ENCODE results near the gene ARMC9. TPM values are rescaled to one million over a fixed set of nuclear protein-coding genes. Genes with fewer than 3 reads are reported as not detected.

ARMC9 gene
- total RNA-seq, 2 experiments from 2014 or later: 2.3 to 2.5 TPM

DNA sequence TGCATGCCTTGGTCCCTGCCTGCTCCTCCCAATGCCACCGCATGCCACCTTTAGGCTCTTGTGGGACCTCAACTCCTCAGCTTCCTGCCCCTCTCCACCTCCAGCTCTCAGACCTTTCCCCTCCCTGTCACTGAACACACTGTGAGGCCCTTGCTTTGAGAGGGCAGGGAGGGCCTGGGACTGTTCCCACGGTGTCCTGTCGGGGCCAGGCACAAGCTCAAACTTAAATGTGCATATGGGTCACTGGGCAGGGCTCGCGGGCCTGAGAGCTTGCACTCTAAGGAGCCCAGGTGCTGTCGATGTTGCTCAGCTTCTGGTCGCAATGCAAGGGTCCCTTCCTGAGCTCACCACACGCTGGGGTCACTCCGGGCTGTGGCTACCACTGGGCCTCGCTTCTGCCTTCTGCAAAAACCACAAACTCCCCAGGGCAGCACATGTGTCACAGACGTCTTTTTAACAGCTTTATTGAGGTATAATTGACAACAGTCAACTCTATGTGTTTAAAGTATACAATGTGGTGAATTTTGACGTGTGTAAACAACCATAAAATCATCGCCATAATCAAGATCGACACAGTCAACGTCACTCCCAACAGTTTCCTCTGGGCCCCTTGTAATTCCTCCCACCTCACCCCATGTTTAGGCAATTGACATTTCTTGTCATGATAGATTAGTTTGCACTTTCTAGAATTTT, 185.1 kb downstream of the ARMC9 start:
- Mint-ChIP-seq H3K27ac (no peak overlapping the region), H3K4me1 (no peaks in the 10 kb centered on the region), H3K36me3 (ENCODE audit: low read depth) (no peaks in the 10 kb centered on the region), H3K4me3 (no peak overlapping the region), H3K27me3 (no peaks in the 10 kb centered on the region), H3K9me3 (ENCODE audit: low read depth) (peaks cover 4% of the 10 kb centered on the region)
- ATAC-seq: no peak
- DNase-seq: no peak
- CTCF ChIA-PET: no interaction called here
- intact Hi-C loops (cut with DNase I, micrococcal nuclease): no loop called here
- POLR2A ChIA-PET: no interaction called here

DNA sequence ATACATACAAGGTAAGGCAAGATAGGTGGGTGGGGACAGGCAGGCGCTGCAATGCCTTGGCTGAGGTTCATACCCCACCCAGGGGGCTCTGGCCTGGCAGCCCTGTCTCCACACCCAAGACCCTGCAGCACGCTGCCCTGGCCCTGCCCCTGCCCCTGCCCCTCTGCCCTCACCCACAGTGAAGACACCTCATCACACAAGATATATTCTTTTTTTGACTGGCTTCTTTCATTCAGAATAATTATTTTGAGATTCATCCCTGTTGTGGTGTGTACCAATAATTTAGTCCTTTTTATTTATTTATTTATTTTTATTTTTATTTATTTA, 185.6 kb downstream of the ARMC9 start:
- no peak for ATAC-seq
- ChIA-PET POLR2A (interaction anchor here (0.7 kb wide), 1 partner anchor 1407 kb away, joined by 3 read pairs; no protein-coding TSS in a partner anchor), CTCF (no interaction called here)
- Mint-ChIP-seq H3K9me3 (ENCODE audit: low read depth) (peaks cover 4% of the 10 kb centered on the region), H3K27me3 (no peaks in the 10 kb centered on the region), H3K36me3 (ENCODE audit: low read depth) (no peaks in the 10 kb centered on the region), H3K27ac (no peak overlapping the region), H3K4me1 (no peaks in the 10 kb centered on the region), H3K4me3 (no peak overlapping the region)
- DNase-seq: no peak
- intact Hi-C loops (cut with DNase I, micrococcal nuclease): no loop called here

DNA sequence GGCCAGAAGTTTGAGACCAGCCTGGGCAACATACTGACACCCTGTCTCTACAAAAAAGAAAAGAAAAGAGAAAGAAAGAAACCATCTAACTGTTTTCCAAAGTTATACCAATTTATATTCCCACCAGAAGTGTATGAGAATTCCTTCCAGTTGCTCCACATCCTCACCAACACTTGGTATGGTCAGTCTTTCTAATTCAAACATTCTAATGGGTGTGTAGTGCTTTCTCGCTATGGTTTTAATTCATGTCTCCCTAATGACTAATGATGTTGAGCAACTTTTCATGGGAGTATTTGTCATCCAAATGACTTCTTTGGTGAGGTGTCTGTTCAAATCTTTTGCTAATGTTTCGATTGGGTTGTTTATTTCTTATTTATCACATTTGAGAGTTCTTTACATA, 186.5 kb downstream of the ARMC9 start:
- Mint-ChIP-seq H3K36me3 (ENCODE audit: low read depth) (no peaks in the 10 kb centered on the region), H3K27ac (no peak overlapping the region), H3K27me3 (no peaks in the 10 kb centered on the region), H3K4me1 (no peaks in the 10 kb centered on the region), H3K4me3 (no peak overlapping the region), H3K9me3 (ENCODE audit: low read depth) (peaks cover 4% of the 10 kb centered on the region)
- DNase-seq (no peak), ATAC-seq (no peak)
- intact Hi-C loops (cut with DNase I, micrococcal nuclease): no loop called here
- POLR2A ChIA-PET: no interaction called here
- CTCF ChIA-PET: no interaction called here

DNA sequence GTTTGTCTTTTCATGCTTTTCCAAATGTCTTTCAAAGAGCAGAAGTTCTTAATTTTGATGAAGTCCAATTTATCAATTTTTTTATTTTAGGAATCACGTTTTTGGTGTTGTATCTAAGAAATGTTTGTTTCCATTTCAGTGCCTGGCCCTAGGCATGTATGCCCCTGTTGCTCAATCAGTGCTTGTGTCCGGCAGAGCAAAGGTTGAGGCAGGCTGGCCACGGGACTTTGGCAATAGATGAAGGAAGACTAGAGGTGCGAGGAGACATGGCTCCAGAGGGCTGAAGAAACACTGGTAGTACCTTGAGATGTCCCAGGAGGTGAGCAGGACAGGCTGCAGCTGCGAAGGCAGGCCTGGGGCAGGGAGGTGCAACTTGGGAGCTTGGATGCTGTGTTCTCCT, 187.0 kb downstream of the ARMC9 start:
- Mint-ChIP-seq H3K4me3 (no peak overlapping the region), H3K27ac (no peak overlapping the region), H3K4me1 (no peaks in the 10 kb centered on the region), H3K9me3 (ENCODE audit: low read depth) (peaks cover 4% of the 10 kb centered on the region), H3K36me3 (ENCODE audit: low read depth) (no peaks in the 10 kb centered on the region), H3K27me3 (no peaks in the 10 kb centered on the region)
- DNase-seq (no peak), ATAC-seq (no peak)
- intact Hi-C loops (cut with DNase I, micrococcal nuclease): no loop called here
- ChIA-PET CTCF (no interaction called here), POLR2A (no interaction called here)

DNA sequence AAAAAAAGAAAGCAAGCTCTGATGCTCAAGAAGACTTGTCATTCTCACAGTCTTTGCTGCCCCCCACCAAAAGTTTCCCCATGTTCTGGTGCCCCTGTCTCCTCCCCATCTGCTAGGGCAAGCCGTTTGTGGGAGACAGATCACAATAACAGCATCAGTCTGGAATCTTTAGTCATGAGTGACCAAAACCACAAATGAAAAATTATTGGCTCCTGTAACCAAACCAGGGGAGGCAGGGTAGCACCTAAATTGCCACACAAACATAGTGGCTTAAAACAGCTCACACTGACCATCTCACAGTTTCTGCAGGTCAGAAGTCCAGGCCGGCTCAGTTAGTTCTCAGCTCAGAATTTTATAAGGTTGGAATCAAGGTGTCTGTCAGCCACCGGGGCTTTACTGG, 188.0 kb downstream of the ARMC9 start:
- no peaks in the 10 kb centered on the region for H3K36me3 Mint-ChIP-seq (ENCODE audit: low read depth)
- no peak for DNase-seq
- H3K27ac Mint-ChIP-seq: no peak overlapping the region
- ATAC-seq: no peak
- ChIA-PET CTCF (no interaction called here), POLR2A (no interaction called here)
- no peaks in the 10 kb centered on the region for H3K4me1 Mint-ChIP-seq
- intact Hi-C loops (cut with DNase I, micrococcal nuclease): no loop called here
- H3K9me3 Mint-ChIP-seq (ENCODE audit: low read depth): peaks cover 4% of the 10 kb centered on the region
- peaks cover under 1% of the 10 kb centered on the region for H3K27me3 Mint-ChIP-seq
- H3K4me3 Mint-ChIP-seq: no peak overlapping the region

DNA sequence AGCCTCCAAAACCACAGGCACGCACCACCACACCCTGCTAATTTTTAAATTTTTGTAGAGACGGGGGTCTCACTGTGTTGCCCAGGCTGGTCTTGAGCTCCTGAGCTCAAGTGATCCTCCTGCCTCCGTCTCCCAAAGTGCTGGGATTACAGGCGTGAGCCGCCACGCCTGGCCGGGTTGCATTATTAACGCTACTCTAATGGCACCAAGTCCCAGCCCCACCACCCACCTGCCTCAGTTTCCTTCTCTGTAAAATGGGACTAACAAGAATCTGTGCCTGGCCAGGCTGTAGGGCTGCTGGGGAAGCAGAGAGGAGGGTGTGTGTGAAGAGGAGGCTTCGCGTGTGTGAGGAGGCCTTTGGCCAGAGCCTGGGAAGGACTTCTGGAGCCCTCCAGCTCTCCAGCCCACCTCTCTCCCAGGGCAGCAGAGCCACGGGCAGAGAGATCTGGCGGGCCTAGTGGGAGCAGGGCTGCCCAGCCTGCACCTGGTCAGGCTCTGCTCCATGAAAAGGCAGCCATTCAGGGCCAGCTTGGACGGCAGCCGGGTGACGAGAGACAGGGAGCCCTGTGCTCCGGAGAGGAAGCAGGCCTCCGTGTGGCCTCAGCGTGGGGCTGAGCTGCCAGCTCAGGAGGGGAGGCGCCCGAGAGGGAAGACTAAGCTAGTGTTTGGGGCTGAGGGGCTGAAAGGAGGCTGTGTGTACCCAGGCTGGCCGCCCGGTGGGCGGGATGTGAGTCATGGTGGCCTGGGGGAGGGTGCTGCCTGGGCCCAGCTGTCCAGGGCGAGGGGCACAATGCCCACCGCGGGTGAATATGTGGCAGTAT, 189.7 kb downstream of the ARMC9 start:
- Mint-ChIP-seq H3K4me1 (no peaks in the 10 kb centered on the region), H3K4me3 (no peak overlapping the region), H3K36me3 (ENCODE audit: low read depth) (no peaks in the 10 kb centered on the region), H3K27me3 (peaks cover 5% of the 10 kb centered on the region), H3K27ac (no peak overlapping the region), H3K9me3 (ENCODE audit: low read depth) (peaks cover 4% of the 10 kb centered on the region)
- ChIA-PET POLR2A (no interaction called here), CTCF (interaction anchor here (0.8 to 1.0 kb wide), 2 partner anchors 19 to 1135 kb away, joined by 3 read pairs; no protein-coding TSS in a partner anchor)
- no peak for ATAC-seq
- intact Hi-C loops (cut with DNase I, micrococcal nuclease): no loop called here
- no peak for DNase-seq

DNA sequence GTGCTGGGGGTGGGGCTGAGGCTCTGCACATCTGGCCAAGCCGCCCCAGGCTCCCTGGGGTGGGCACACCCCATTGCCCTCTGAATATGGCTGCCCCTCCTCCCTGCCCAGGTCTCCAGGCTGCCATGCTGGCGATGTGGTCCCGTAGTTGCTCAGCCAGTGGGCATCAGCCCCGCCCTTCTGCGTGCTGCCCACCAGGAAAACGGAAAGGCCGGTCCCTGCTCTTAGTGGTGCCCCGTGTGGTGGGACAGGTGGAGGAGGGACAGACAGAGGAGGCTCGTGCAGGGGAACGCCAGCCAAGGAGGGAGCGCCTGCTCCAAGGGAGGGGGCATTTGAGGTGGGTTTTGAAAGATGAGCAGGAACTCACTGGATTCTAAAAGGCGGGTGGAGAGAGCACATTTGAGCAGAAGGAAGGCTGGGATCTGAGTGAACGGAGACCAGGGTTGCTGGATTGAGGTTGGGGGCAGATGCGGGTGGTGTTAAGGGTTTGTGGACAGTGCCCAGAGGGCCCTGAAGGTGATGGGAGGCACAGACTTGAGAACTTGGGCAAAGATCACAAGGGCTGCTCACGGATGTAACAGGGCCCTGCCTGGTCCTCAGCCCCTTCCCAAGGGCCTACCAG, 190.4 kb downstream of the ARMC9 start:
- intact Hi-C loops (cut with DNase I, micrococcal nuclease): no loop called here
- POLR2A ChIA-PET: no interaction called here

DNA sequence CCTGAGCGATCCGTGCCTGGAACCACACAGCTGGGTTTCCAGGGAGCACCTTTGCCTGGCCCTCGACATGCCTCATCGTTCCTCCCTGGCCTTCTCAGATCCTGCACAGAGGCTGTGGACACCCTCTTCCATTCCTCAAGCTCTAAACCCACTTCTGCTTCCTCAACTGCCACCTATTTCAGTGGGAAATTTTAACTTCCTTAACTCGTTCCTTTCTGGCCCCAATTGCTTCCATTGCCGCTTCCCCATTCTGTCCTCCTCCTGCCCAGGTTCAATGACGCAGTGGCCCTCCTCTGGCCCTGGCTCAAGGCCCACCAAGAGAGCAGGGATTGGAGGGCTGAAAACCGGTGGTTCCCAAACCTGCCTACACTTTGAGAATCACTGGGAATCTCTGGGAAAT, 192.2 kb downstream of the ARMC9 start:
- intact Hi-C loops (cut with DNase I, micrococcal nuclease): no loop called here
- H3K36me3 Mint-ChIP-seq (ENCODE audit: low read depth): no peaks in the 10 kb centered on the region
- peaks cover 9% of the 10 kb centered on the region for H3K4me1 Mint-ChIP-seq
- H3K27ac Mint-ChIP-seq: no peak overlapping the region
- DNase-seq (no peak), ATAC-seq (no peak)
- H3K9me3 Mint-ChIP-seq (ENCODE audit: low read depth): peaks cover 4% of the 10 kb centered on the region
- no peak overlapping the region for H3K4me3 Mint-ChIP-seq
- CTCF ChIA-PET: interaction anchor here (0.6 kb wide), 1 partner anchor 373 kb away, joined by 3 read pairs; no protein-coding TSS in a partner anchor
- peaks cover 20% of the 10 kb centered on the region for H3K27me3 Mint-ChIP-seq
- POLR2A ChIA-PET: no interaction called here

More for the DNA sequence above, 190.4 kb downstream of the ARMC9 start:
- DNase-seq (no peak), ATAC-seq (no peak)
- peaks cover 7% of the 10 kb centered on the region for H3K4me1 Mint-ChIP-seq
- no peaks in the 10 kb centered on the region for H3K36me3 Mint-ChIP-seq (ENCODE audit: low read depth)
- no peak overlapping the region for H3K4me3 Mint-ChIP-seq
- H3K9me3 Mint-ChIP-seq (ENCODE audit: low read depth): peaks cover 4% of the 10 kb centered on the region
- H3K27me3 Mint-ChIP-seq: peaks cover 12% of the 10 kb centered on the region
- no peak overlapping the region for H3K27ac Mint-ChIP-seq
- CTCF ChIA-PET: interaction anchor here (1.0 kb wide), 1 partner anchor 18 kb away, joined by 3 read pairs; no protein-coding TSS in a partner anchor

DNA sequence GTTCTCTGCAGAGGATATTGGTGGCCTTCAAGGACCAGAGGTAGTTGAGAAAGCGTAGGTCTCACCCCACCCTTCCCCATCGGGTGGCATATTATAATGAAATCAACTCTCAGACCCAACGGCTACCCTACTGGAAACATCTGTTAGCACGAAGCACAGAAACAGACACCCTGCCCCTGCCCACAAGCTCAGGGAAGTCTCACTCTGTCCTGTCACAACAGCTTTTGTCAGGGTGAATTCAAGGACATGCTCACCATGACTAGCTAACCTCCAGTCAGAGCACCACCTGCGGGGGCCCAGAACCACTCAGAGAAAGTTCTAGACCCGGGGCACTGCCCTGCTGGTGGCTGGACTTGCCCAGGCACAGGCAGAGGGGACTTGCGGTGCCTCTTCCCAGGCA, 193.6 kb downstream of the ARMC9 start:
- no peak overlapping the region for H3K27ac Mint-ChIP-seq

DNA sequence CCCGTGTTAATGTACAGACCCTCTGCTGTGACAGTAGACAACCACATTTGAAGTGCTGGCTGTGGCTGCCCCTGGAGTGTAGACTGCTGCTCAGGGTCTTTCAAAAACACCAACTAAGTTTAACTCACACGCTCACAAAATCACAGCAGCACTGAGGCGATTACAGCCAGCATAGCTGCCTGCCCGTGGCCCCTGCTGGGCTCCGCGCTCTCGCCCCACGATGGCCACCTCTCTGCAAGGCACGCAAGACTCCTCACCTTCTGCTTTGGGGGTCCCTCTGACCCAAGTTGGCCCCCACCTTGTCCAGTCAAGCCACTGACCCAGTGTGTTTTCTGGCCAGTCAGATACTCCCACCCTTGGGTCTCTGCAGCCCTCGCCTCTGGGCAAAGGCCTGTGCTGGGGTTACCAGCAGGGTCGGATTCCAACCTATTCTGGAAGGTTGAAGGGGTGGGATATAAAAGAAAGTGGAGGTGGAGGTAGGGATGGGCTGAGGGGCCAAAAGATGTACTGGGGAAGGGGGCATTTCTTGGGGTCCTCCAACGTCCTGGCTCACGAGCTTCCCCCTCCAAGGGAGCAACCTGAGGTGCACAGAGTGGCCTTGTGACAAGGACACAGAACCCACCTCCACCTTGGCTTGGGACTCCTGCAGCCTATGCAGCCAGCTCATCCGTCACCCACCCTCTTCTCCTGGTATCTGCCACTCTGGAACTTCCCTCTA, 194.2 kb downstream of the ARMC9 start:
- DNase-seq (no peak), ATAC-seq (no peak)
- Mint-ChIP-seq H3K36me3 (ENCODE audit: low read depth) (no peaks in the 10 kb centered on the region), H3K27me3 (peaks cover 28% of the 10 kb centered on the region), H3K4me1 (peaks cover 18% of the 10 kb centered on the region), H3K9me3 (ENCODE audit: low read depth) (no peaks in the 10 kb centered on the region), H3K27ac (no peak overlapping the region), H3K4me3 (no peak overlapping the region)
- CTCF ChIA-PET: interaction anchor here (0.8 to 1.1 kb wide), 3 partner anchors 28 to 169 kb away, joined by 3 to 5 read pairs (median 4); no protein-coding TSS in a partner anchor
- POLR2A ChIA-PET: no interaction called here
- intact Hi-C loops (cut with DNase I, micrococcal nuclease): no loop called here

More for the DNA sequence above, 193.6 kb downstream of the ARMC9 start:
- CTCF ChIA-PET: interaction anchor here (1.1 kb wide), 1 partner anchor 59 kb away, joined by 5 read pairs; no protein-coding TSS in a partner anchor
- DNase-seq (no peak), ATAC-seq (no peak)
- peaks cover 26% of the 10 kb centered on the region for H3K27me3 Mint-ChIP-seq
- H3K4me3 Mint-ChIP-seq: no peak overlapping the region
- intact Hi-C loops (cut with DNase I, micrococcal nuclease): no loop called here
- POLR2A ChIA-PET: no interaction called here
- peaks cover 16% of the 10 kb centered on the region for H3K4me1 Mint-ChIP-seq
- no peaks in the 10 kb centered on the region for H3K36me3 Mint-ChIP-seq (ENCODE audit: low read depth)
- H3K9me3 Mint-ChIP-seq (ENCODE audit: low read depth): no peaks in the 10 kb centered on the region

Measured in activated CD4-positive, alpha-beta T cell treated with anti-CD3 and anti-CD28 coated beads for 36 hours (primary cell).